Measurements from ENCODE around the gene COL18A1. TPM values are rescaled to one million over a fixed set of nuclear protein-coding genes. Genes with fewer than 3 reads are reported as not detected.

COL18A1 gene
- total RNA-seq, 1 donor from 2014 or later, result 9.5 TPM

GRCh38 chr21:45545691-45546531 is 140.9 kb downstream of the COL18A1 start:
- Mint-ChIP-seq H3K27me3 (ENCODE audit: unreplicated experiment) (peaks cover 8% of the 10 kb centered on the region), H3K27ac (ENCODE audit: unreplicated experiment) (no peak overlapping the region), H3K4me3 (ENCODE audit: unreplicated experiment) (no peak overlapping the region), H3K4me1 (ENCODE audit: low read depth, unreplicated experiment) (peaks cover 1% of the 10 kb centered on the region), H3K36me3 (ENCODE audit: unreplicated experiment) (no peaks in the 10 kb centered on the region), H3K9me3 (ENCODE audit: unreplicated experiment) (peaks cover 3% of the 10 kb centered on the region)
- no peak for DNase-seq
- TF ChIP-seq CTCF (IDR thresholded peaks at IDR 0.05; ENCODE audit: partially characterized antibody, unreplicated experiment), result no peak

DNA sequence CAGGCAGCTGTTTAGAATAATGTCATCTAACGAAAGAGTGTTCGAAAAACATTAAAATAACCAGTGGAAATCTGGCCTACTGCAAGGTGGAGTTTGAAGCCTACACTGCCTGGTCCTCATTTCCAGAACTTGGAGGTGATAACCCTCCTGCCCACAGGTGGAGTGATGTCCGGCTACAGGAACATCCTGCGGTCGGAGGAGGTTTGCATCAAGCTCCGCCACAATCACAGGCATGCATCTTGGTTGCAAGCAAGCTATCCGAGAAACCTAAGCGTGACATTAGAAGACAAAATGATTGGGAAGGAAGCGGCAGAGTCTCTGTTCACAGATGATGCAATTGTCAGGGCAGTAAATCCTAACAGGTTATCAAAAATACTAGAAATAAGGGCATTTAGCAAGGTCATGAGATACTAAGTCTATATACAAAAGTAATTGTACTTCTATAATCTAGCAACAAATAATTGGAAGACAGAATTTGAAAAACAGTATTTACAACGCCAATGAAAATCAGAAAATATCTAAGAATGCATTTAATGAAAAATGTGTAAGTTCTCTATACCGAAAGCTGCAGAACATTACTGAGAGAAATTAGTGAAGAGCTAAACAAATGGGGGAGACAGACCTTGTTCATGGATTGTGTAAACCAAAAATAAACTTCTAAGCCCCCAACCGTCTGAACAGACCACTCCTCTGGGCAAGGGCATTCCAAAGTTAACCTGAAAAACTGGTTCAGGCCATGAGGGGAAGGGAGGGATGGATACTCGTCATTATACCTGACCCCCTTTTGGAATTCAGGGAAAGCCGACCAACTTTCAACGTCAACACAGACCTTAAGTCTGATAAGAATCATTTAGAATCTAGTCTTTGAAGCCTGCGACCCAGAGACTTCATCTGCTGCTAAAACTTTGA is 141.9 kb downstream of the COL18A1 start:
- H3K27me3 Mint-ChIP-seq (ENCODE audit: unreplicated experiment), result peaks cover 10% of the 10 kb centered on the region
- no peaks in the 10 kb centered on the region for H3K36me3 Mint-ChIP-seq (ENCODE audit: unreplicated experiment)
- H3K27ac Mint-ChIP-seq (ENCODE audit: unreplicated experiment), result no peak overlapping the region
- no peak for TF ChIP-seq CTCF (IDR thresholded peaks at IDR 0.05; ENCODE audit: partially characterized antibody, unreplicated experiment)
- no peak for DNase-seq
- peaks cover 6% of the 10 kb centered on the region for H3K9me3 Mint-ChIP-seq (ENCODE audit: unreplicated experiment)
- peaks cover 6% of the 10 kb centered on the region for H3K4me1 Mint-ChIP-seq (ENCODE audit: low read depth, unreplicated experiment)
- H3K4me3 Mint-ChIP-seq (ENCODE audit: unreplicated experiment), result no peak overlapping the region

DNA sequence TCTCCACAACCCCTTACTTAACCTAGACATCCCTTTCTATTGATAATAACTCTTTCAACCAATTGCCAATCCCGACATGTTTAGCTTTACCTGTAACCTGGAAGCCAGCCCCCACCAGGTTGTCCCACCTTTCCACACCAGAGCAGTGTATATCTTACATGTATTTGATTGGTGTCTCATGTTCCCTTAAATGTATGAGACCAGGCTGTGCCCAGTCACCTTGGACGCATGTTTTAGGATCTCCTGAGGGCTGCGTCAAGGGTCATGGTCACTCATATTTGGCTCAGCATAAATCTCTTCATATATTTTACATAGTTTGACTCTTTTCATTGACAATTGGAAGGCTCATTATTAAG is 142.6 kb downstream of the COL18A1 start:
- no peak for DNase-seq
- no peak overlapping the region for H3K27ac Mint-ChIP-seq (ENCODE audit: unreplicated experiment)

DNA sequence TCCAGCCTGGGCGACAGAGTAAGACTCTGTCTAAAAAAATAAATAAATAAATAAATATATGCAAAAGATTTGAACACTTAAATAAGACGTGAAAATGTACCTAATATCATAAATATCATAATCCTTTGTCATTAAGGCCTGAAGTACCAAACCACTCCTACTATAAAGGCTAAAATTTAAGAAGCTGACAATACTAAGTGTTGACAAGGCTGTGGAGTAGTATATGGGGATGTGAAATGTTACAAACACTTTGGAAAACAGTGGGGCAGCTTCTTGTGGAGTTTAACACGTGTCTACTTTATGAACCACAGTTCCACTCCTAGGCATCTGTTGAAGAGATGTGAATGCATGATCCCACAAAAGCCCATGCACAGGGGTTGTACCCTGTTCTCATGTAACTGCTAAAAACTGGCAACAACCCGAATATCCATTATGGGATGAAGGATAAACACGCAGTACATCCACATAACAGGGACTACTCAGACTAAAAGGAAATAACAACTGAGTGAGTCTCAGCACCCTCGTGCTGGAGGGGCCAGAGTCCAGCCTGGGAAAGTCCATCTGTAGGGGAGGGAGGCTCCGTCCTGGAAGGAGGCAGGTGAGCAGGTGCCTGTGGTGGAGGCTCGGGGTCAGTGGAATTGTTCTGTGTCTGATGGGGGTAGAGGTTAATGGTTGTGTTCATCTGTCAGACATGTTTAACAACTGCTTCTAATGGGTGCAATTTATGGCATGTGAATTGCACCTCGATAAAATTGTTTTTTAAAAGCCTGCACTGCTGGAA is 143.9 kb downstream of the COL18A1 start:
- H3K27me3 Mint-ChIP-seq (ENCODE audit: unreplicated experiment), result peaks cover 10% of the 10 kb centered on the region
- H3K27ac Mint-ChIP-seq (ENCODE audit: unreplicated experiment), result no peak overlapping the region
- H3K36me3 Mint-ChIP-seq (ENCODE audit: unreplicated experiment), result no peaks in the 10 kb centered on the region
- no peak overlapping the region for H3K4me3 Mint-ChIP-seq (ENCODE audit: unreplicated experiment)
- DNase-seq, result no peak
- peaks cover 6% of the 10 kb centered on the region for H3K9me3 Mint-ChIP-seq (ENCODE audit: unreplicated experiment)
- TF ChIP-seq CTCF (IDR thresholded peaks at IDR 0.05; ENCODE audit: partially characterized antibody, unreplicated experiment), result no peak
- H3K4me1 Mint-ChIP-seq (ENCODE audit: low read depth, unreplicated experiment), result peaks cover 8% of the 10 kb centered on the region

More for the DNA sequence above, 142.6 kb downstream of the COL18A1 start:
- Mint-ChIP-seq H3K4me1 (ENCODE audit: low read depth, unreplicated experiment) (peaks cover 8% of the 10 kb centered on the region), H3K27me3 (ENCODE audit: unreplicated experiment) (peaks cover 10% of the 10 kb centered on the region), H3K36me3 (ENCODE audit: unreplicated experiment) (no peaks in the 10 kb centered on the region), H3K4me3 (ENCODE audit: unreplicated experiment) (no peak overlapping the region), H3K9me3 (ENCODE audit: unreplicated experiment) (peaks cover 6% of the 10 kb centered on the region)
- TF ChIP-seq CTCF (IDR thresholded peaks at IDR 0.05; ENCODE audit: partially characterized antibody, unreplicated experiment), result no peak
